ENCODE measurements around the gene MINDY2.

MINDY2 gene

GRCh38 chr15:58865425-58865880, 94.4 kb downstream of the MINDY2 start:
- Histone ChIP-seq H3K27ac (ENCODE audit: low read depth, low read length) (no peak overlapping the region), H3F3A (ENCODE audit: insufficient read depth) (no peaks in the 10 kb centered on the region), H3K9me2 (replicated peaks; ENCODE audit: insufficient read depth, low read length) (no peaks in the 10 kb centered on the region), H3K36me3 (ENCODE audit: low read length) (no peaks in the 10 kb centered on the region), H3K9me3 (ENCODE audit: insufficient read depth, low read length) (no peaks in the 10 kb centered on the region), H3K27me3 (ENCODE audit: low read length) (no peaks in the 10 kb centered on the region), H3K79me2 (ENCODE audit: insufficient read depth, low read length) (no peaks in the 10 kb centered on the region), H3K9ac (ENCODE audit: low read length) (no peak overlapping the region), H3K4me2 (ENCODE audit: low read depth, low read length, poor library complexity, severe bottlenecking) (no peak overlapping the region), H4K20me1 (ENCODE audit: low read depth, low read length) (no peaks in the 10 kb centered on the region), H3K4me3 (ENCODE audit: insufficient read depth, low read length, poor library complexity, severe bottlenecking) (no peak overlapping the region), H2AFZ (ENCODE audit: low read depth, low read length, severe bottlenecking) (no peak overlapping the region)
- TF ChIP-seq EZH2phosphoT487 (conservative IDR thresholded peaks at IDR 0.05; ENCODE audit: low read length), result no peak
- TF ChIP-seq, protein P1, sequence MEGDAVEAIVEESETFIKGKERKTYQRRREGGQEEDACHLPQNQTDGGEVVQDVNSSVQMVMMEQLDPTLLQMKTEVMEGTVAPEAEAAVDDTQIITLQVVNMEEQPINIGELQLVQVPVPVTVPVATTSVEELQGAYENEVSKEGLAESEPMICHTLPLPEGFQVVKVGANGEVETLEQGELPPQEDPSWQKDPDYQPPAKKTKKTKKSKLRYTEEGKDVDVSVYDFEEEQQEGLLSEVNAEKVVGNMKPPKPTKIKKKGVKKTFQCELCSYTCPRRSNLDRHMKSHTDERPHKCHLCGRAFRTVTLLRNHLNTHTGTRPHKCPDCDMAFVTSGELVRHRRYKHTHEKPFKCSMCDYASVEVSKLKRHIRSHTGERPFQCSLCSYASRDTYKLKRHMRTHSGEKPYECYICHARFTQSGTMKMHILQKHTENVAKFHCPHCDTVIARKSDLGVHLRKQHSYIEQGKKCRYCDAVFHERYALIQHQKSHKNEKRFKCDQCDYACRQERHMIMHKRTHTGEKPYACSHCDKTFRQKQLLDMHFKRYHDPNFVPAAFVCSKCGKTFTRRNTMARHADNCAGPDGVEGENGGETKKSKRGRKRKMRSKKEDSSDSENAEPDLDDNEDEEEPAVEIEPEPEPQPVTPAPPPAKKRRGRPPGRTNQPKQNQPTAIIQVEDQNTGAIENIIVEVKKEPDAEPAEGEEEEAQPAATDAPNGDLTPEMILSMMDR (IDR thresholded peaks at IDR 0.05; ENCODE audit: insufficient read depth, low read length, poor library complexity, severe bottlenecking), result no peak

GRCh38 chr15:58867926-58868325, 96.8 kb downstream of the MINDY2 start:
- TF ChIP-seq EZH2phosphoT487 (conservative IDR thresholded peaks at IDR 0.05; ENCODE audit: low read length), result no peak
- TF ChIP-seq, protein P1 (IDR thresholded peaks at IDR 0.05; ENCODE audit: insufficient read depth, low read length, poor library complexity, severe bottlenecking), result no peak
- Histone ChIP-seq H3K4me3 (ENCODE audit: insufficient read depth, low read length, poor library complexity, severe bottlenecking) (no peak overlapping the region), H3K27ac (ENCODE audit: low read depth, low read length) (no peak overlapping the region)

DNA sequence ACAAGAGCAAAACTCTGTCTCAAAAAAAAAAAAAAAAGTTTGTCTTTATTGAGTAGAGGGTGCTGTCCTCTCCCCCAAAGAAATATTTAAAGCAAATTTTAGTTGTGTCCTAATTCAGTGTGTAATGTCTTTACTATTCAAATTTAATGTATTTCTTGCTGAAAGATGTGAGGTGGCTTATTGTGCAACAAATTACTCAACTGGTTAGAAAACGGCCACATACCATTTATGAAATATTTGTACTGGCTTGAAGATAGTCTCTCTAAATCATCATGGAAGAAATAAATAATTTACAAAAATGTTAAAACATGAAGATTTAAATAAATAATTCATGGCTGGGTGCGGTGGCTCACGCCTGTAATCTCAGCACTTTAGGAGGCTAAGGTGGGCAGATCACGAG, 99.3 kb downstream of the MINDY2 start:
- Histone ChIP-seq H3K79me2 (ENCODE audit: insufficient read depth, low read length) (no peaks in the 10 kb centered on the region), H3K9me3 (ENCODE audit: insufficient read depth, low read length) (no peaks in the 10 kb centered on the region), H2AFZ (ENCODE audit: low read depth, low read length, severe bottlenecking) (no peak overlapping the region), H3F3A (ENCODE audit: insufficient read depth) (0 out of 2 replicates have a peak, but pooled peaks cover 9% of the 10 kb centered on the region), H3K4me3 (ENCODE audit: insufficient read depth, low read length, poor library complexity, severe bottlenecking) (no peak overlapping the region), H3K9ac (ENCODE audit: low read length) (no peak overlapping the region), H3K36me3 (ENCODE audit: low read length) (no peaks in the 10 kb centered on the region), H3K27ac (ENCODE audit: low read depth, low read length) (no peak overlapping the region), H3K9me2 (replicated peaks; ENCODE audit: insufficient read depth, low read length) (no peaks in the 10 kb centered on the region), H4K20me1 (ENCODE audit: low read depth, low read length) (no peaks in the 10 kb centered on the region), H3K27me3 (ENCODE audit: low read length) (no peaks in the 10 kb centered on the region), H3K4me2 (ENCODE audit: low read depth, low read length, poor library complexity, severe bottlenecking) (no peak overlapping the region)
- TF ChIP-seq, protein P1 (IDR thresholded peaks at IDR 0.05; ENCODE audit: insufficient read depth, low read length, poor library complexity, severe bottlenecking), result no peak
- TF ChIP-seq EZH2phosphoT487 (conservative IDR thresholded peaks at IDR 0.05; ENCODE audit: low read length), result no peak

More at GRCh38 chr15:58867926-58868325, 96.8 kb downstream of the MINDY2 start:
- no peaks in the 10 kb centered on the region for H3K9me3 ChIP-seq (ENCODE audit: insufficient read depth, low read length)
- no peak overlapping the region for H3K9ac ChIP-seq (ENCODE audit: low read length)
- H4K20me1 ChIP-seq (ENCODE audit: low read depth, low read length), result no peaks in the 10 kb centered on the region
- H3F3A ChIP-seq (ENCODE audit: insufficient read depth), result no peaks in the 10 kb centered on the region
- no peaks in the 10 kb centered on the region for H3K9me2 ChIP-seq (replicated peaks; ENCODE audit: insufficient read depth, low read length)
- H3K36me3 ChIP-seq (ENCODE audit: low read length), result no peaks in the 10 kb centered on the region
- H3K4me2 ChIP-seq (ENCODE audit: low read depth, low read length, poor library complexity, severe bottlenecking), result no peak overlapping the region
- no peaks in the 10 kb centered on the region for H3K79me2 ChIP-seq (ENCODE audit: insufficient read depth, low read length)
- H3K27me3 ChIP-seq (ENCODE audit: low read length), result no peaks in the 10 kb centered on the region
- no peak overlapping the region for H2AFZ ChIP-seq (ENCODE audit: low read depth, low read length, severe bottlenecking)
